GM12878 (cell line): ENCODE measurements around the gene UNCX. TPM values are rescaled to one million over a fixed set of nuclear protein-coding genes. Genes with fewer than 3 reads are reported as not detected.

Experiments
- ATAC-seq: fragments of 200-7000 bp; cut with Tn5 transposase; 3 replicates; pipeline ENCODE4 v1.9.1; 2020; ENCODE audit warnings: mild to moderate bottlenecking, moderate library complexity
- BruUV-seq: library from RNA; stranded (reverse); fragments of 400-500 nt; replicated peaks from 2 replicates; lab custom pipeline; 2021; lab: Mats Ljungman, UMichigan
- CTCF ChIA-PET: fragments of 300-600 bp; sonication (Branson Sonifier 250); formaldehyde crosslinking; extraction: SDS; loops from one replicate; lab custom pipeline; 2021; ENCODE audit warnings: inconsistent platforms; lab: Yijun Ruan, JAX
- POLR2A ChIA-PET: fragments of 350-600 bp; formaldehyde crosslinking; extraction: SDS; loops from one replicate; lab custom pipeline; 2021; ENCODE audit warnings: inconsistent platforms; lab: Charles Lee
- RAD21 ChIA-PET: fragments of 300-600 bp; sonication (Branson Sonifier 250); formaldehyde crosslinking; loops from one replicate; lab custom pipeline; 2023; ENCODE audit warnings: antibody characterized with exemption; ENCODE audit not compliant: unreplicated experiment; lab: Charles Lee
- SMC1A ChIA-PET: fragments of 300-600 bp; sonication (Branson Sonifier 250); formaldehyde crosslinking; loops from one replicate; lab custom pipeline; 2023; ENCODE audit not compliant: unreplicated experiment, uncharacterized antibody; lab: Charles Lee
- DNase-seq: peaks from one replicate; pipeline ENCODE4 v3.0.0-alpha.2; 2011; ENCODE audit warnings: low read depth, low spot score
- FAIRE-seq: peaks from 3 replicates; lab custom pipeline; 2011; peaks lifted over from hg19 to GRCh38; lab: Jason Lieb, UNC
- H2AFZ ChIP-seq: 2 replicates; pipeline ENCODE4 v1.6.0; 2011; ENCODE audit warnings: low read depth, low read length, control low read depth; ENCODE audit not compliant: control insufficient read depth
- H3K27ac ChIP-seq: 2 replicates; pipeline ENCODE4 v1.5.1; 2011; ENCODE audit warnings: control low read depth; ENCODE audit not compliant: control insufficient read depth, insufficient read depth
- H3K27me3 ChIP-seq, 2 experiments: replicated peaks in 1 of 2; 2 replicates each; pipeline versions ENCODE4 v1.6.0 to v1.6.1; 2011; ENCODE audit warnings: low read length in 1 of 2; ENCODE audit not compliant: control insufficient read depth in 2 of 2, insufficient read depth in 2 of 2
- H3K36me3 ChIP-seq, 2 experiments: 2 replicates each; pipeline ENCODE4 v1.5.1; 2011; ENCODE audit warnings: low read length in 1 of 2; ENCODE audit not compliant: control insufficient read depth in 2 of 2, insufficient read depth in 2 of 2
- H3K4me1 ChIP-seq: 2 replicates; pipeline ENCODE4 v1.6.1; 2011; ENCODE audit warnings: mild to moderate bottlenecking, low read length, moderate library complexity, mixed read lengths; ENCODE audit not compliant: control insufficient read depth, insufficient read depth
- H3K4me2 ChIP-seq: 2 replicates; pipeline ENCODE4 v1.6.0; 2011; ENCODE audit warnings: control low read depth; ENCODE audit not compliant: control insufficient read depth, insufficient read depth
- H3K4me3 ChIP-seq: fragments of 200-600 bp; sonication (generic); 2 replicates; pipeline ENCODE4 v1.5.1; 2016
- H3K79me2 ChIP-seq: 2 replicates; pipeline ENCODE4 v1.6.0; 2011; ENCODE audit warnings: low read length; ENCODE audit not compliant: control insufficient read depth, insufficient read depth
- H3K9ac ChIP-seq: 2 replicates; pipeline ENCODE4 v1.8.0; 2011; ENCODE audit warnings: low read length, control low read depth, mixed read lengths; ENCODE audit not compliant: control insufficient read depth, insufficient read depth
- H3K9me3 ChIP-seq: replicated peaks from 3 replicates; pipeline ENCODE4 v1.5.1; 2011; ENCODE audit warnings: mild to moderate bottlenecking, low read length; ENCODE audit not compliant: control insufficient read depth, insufficient read depth
- H4K20me1 ChIP-seq: 2 replicates; pipeline ENCODE4 v1.6.0; 2011; ENCODE audit not compliant: control insufficient read depth, insufficient read depth
- BCLAF1 ChIP-seq: fragments of 450-650 bp; IDR thresholded peaks from 2 replicates; pipeline ENCODE4 v1.6.1; 2017; ENCODE audit warnings: antibody characterized with exemption, mild to moderate bottlenecking, moderate library complexity
- E2F8 ChIP-seq: fragments of 450-650 bp; IDR thresholded peaks from 2 replicates; pipeline ENCODE4 v1.6.1; 2018; ENCODE audit warnings: mild to moderate bottlenecking, low read depth, moderate library complexity; ENCODE audit not compliant: partially characterized antibody
- ESRRA ChIP-seq: IDR thresholded peaks from 2 replicates; pipeline ENCODE4 v1.6.1; 2012; ENCODE audit warnings: mild to moderate bottlenecking, low read length, improper control_type of control experiment
- HDAC2 ChIP-seq: fragments of 200-600 bp; sonication (generic); IDR thresholded peaks from 2 replicates; pipeline ENCODE4 v1.6.1; 2017
- PKNOX1 ChIP-seq: fragments of 450-650 bp; IDR thresholded peaks from 2 replicates; pipeline ENCODE4 v1.6.1; 2016; ENCODE audit warnings: mild to moderate bottlenecking
- POLR2A ChIP-seq: IDR thresholded peaks from 2 replicates; pipeline ENCODE4 v1.6.1; 2011; ENCODE audit warnings: low read depth, mild to moderate bottlenecking, low read length
- RCOR1 ChIP-seq: conservative IDR thresholded peaks from 2 replicates; pipeline ENCODE4 v1.6.1; 2012; ENCODE audit warnings: low read depth, low read length, improper control_type of control experiment
- SP1 ChIP-seq: IDR thresholded peaks from one replicate; pipeline ENCODE4 v1.6.1; 2011; ENCODE audit warnings: low read depth, low read length
- SPI1 ChIP-seq: IDR thresholded peaks from 2 replicates; pipeline ENCODE4 v1.6.1; 2011; ENCODE audit warnings: low read depth, mild to moderate bottlenecking, low read length, moderate library complexity, borderline replicate concordance; ENCODE audit not compliant: insufficient read depth
- WGBS: methylation state at CpG from one replicate; pipeline ENCODE4 v1.1.6; 2016; ENCODE audit warnings: low lambda C conversion rate; ENCODE audit not compliant: insufficient replicate concordance, insufficient coverage; ENCODE audit errors: missing lambda C conversion rate; 5-methylcytosine and 5-hydroxymethylcytosine counted together
- in situ Hi-C: fragments of 300-500 bp; cut with MboI; formaldehyde crosslinking; loops from 9 replicates; pipeline ENCODE4 v1.14.3; 2018; ENCODE audit warnings: mixed read lengths
- intact Hi-C: fragments of 100-400 bp; cut with micrococcal nuclease; formaldehyde crosslinking; loops from one replicate; pipeline ENCODE4 v1.14.2; 2022; ENCODE audit not compliant: unreplicated experiment
- polyA plus RNA-seq, 11 experiments: library from polyadenylated mRNA; depleted of rRNA in 4 of 11; unstranded in 6 of 11; stranded (reverse) in 5 of 11; fragments of >200 nt; fragmentation: Nextera tagmentation in 4 of 11; fragmentation: Illumina TruSeq in 1 of 11; extraction: Ambion mirVana in 4 of 11; extraction: Trizol in 1 of 11; gene quantifications; 1 replicate in 1 of 11; 2 replicates in 10 of 11; pipeline versions ENCODE4 v1.2.1 to v1.2.3, GENCODE V29; 2011 to 2016; ENCODE audit warnings: inconsistent platforms in 2 of 11, missing spikeins in 2 of 11, low read depth in 1 of 11
- total RNA-seq, 4 experiments: library from RNA; depleted of rRNA in 3 of 4; stranded (reverse); fragments of >200 nt in 3 of 4; fragmentation: Illumina TruSeq in 1 of 4; extraction: Trizol in 1 of 4; gene quantifications; 2 replicates each; pipeline versions ENCODE4 v1.2.1 to v1.2.3, GENCODE V29; 2013 to 2021

The UNCX gene
- total and polyA plus RNA-seq, 10 of the 15 experiments (the other 5 are each of a cell fraction or from before 2014, with no cell fraction given) = not detected

DNA sequence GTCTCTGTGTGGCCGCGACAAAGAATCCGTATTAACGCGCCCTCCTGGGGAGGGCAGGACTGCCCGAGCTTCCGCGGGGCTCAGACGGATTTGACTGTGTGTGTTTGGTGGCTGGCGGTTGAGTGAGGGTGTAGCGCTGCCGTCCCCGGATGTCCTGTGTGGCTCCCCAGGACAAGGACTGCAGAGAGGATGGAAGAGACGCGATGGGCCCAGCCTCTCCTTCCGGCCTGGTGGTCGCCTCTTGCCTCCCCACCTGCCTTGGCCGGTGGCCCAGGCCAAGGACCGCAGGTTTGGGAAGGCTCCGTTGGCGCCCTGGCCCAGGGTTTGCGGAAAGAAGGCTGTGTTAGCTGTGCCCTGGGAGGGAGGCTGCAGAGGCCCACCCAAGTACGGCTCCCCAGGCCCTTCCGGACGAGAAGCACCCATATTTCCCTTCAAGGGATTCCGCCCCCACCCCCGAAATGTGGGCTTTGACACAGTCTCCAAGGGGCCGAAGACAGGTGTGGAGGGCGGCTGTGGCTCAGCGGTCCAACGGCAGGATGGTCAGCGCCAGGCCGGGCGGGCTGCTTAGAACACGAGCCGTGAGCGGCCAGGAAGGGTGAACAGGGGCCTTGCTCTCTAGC lies 2.3 kb downstream of the UNCX start:
- in situ Hi-C loops = no loop called here
- intact Hi-C loops = no loop called here
- H3K79me2 ChIP-seq = no peaks in the 10 kb centered on the region
- CTCF ChIA-PET = no interaction called here
- H3K36me3 ChIP-seq = no peaks in the 10 kb centered on the region
- no peak overlapping the region for H3K4me2 ChIP-seq
- WGBS = 30% methylated on average over 35 of the region's 37 CpGs
- BruUV-seq = no TSS peak
- DNase-seq = no peak
- POLR2A ChIA-PET = no interaction called here
- SMC1A ChIA-PET = no interaction called here
- H3K4me3 ChIP-seq = no peak overlapping the region
- no peak overlapping the region for H2AFZ ChIP-seq
- TF ChIP-seq SPI1 = no peak
- no peak for ATAC-seq
- H3K27ac ChIP-seq = no peak overlapping the region
- H3K9ac ChIP-seq = no peak overlapping the region
- H3K4me1 ChIP-seq = no peaks in the 10 kb centered on the region
- RAD21 ChIA-PET = no interaction called here
- no peak for FAIRE-seq
- no peaks in the 10 kb centered on the region for H4K20me1 ChIP-seq
- H3K27me3 ChIP-seq = peaks cover 2 to 15% of the 10 kb centered on the region in 2 experiments; a peak in 2 of 4 replicates
- no peaks in the 10 kb centered on the region for H3K9me3 ChIP-seq

GRCh38 chr7:1235501-1236131 lies 2.9 kb downstream of the UNCX start:
- FAIRE-seq (no peak), DNase-seq (no peak), ATAC-seq (no peak)
- H2AFZ ChIP-seq = no peak overlapping the region
- 32% methylated on average over 57 of the region's 66 CpGs for WGBS
- no TSS peak for BruUV-seq
- ChIA-PET SMC1A (no interaction called here), POLR2A (no interaction called here), CTCF (no interaction called here), RAD21 (no interaction called here)
- no peaks in the 10 kb centered on the region for H3K36me3 ChIP-seq
- peaks cover 2 to 15% of the 10 kb centered on the region in 2 experiments; a peak in 2 of 4 replicates for H3K27me3 ChIP-seq
- intact Hi-C loops = no loop called here
- H3K9me3 ChIP-seq = no peaks in the 10 kb centered on the region
- H3K4me2 ChIP-seq = no peak overlapping the region
- H4K20me1 ChIP-seq = no peaks in the 10 kb centered on the region
- no peaks in the 10 kb centered on the region for H3K4me1 ChIP-seq
- no peak overlapping the region for H3K27ac ChIP-seq
- H3K4me3 ChIP-seq = no peak overlapping the region
- H3K79me2 ChIP-seq = no peaks in the 10 kb centered on the region
- in situ Hi-C loops = no loop called here
- H3K9ac ChIP-seq = no peak overlapping the region
- TF ChIP-seq POLR2A = no peak
- no peak for TF ChIP-seq RCOR1
- no peak for TF ChIP-seq ESRRA
- TF ChIP-seq E2F8 = no peak
- TF ChIP-seq PKNOX1 = no peak
- TF ChIP-seq BCLAF1 = no peak
- no peak for TF ChIP-seq HDAC2
- no peak for TF ChIP-seq SP1
